Pancreas (tissue), 10 donors: Measurements from ENCODE around the gene IQSEC1. TPM values are rescaled to one million over a fixed set of nuclear protein-coding genes. Genes with fewer than 3 reads are reported as not detected.

Experiments
- ATAC-seq, 4 donors: fragments of 200-7000 bp; cut with Tn5 transposase; one replicate each; pipeline versions ENCODE4 v1.8.0 to v1.9.1; 2020; ENCODE audit warnings: mild to moderate bottlenecking in 4 of 4, moderate library complexity in 4 of 4
- DNase-seq, 6 donors: peaks; one replicate each; pipeline ENCODE4 v3.0.0-alpha.2; 2020
- FAIRE-seq: peaks from 2 replicates; lab custom pipeline; 2012; peaks lifted over from hg19 to GRCh38; lab: Jason Lieb, UNC
- H3K27ac ChIP-seq, 4 donors: fragments of 200-600 bp; sonication (generic); 1 replicate in 3 of 4; 2 replicates in 1 of 4; pipeline versions ENCODE4 v1.5.0 to v1.8.0; 2020
- H3K27me3 ChIP-seq, 4 donors: fragments of 200-600 bp; one replicate each; pipeline ENCODE4 v1.8.0; 2021
- H3K36me3 ChIP-seq, 3 donors: fragments of 200-600 bp; sonication (generic) in 1 of 3; one replicate each; pipeline versions ENCODE4 v1.5.0 to v1.8.0; 2020 to 2021
- H3K4me1 ChIP-seq, 3 donors: fragments of 200-600 bp; one replicate each; pipeline ENCODE4 v1.8.0; 2021
- H3K4me3 ChIP-seq, 4 donors: fragments of 200-600 bp; sonication (generic) in 2 of 4; one replicate each; pipeline versions ENCODE4 v1.5.0 to v1.8.0; 2020 to 2021
- H3K9me3 ChIP-seq, 4 donors: fragments of 200-600 bp; one replicate each; pipeline ENCODE4 v1.8.0; 2021
- WGBS, 2 donors: extraction: QIAGEN DNeasy Blood & Tissue Kit; methylation state at CpG; one replicate each; pipeline ENCODE4 v1.1.7; 2013; 5-methylcytosine and 5-hydroxymethylcytosine counted together
- intact Hi-C, 3 donors: fragments of 100-400 bp; cut with DNase I; formaldehyde crosslinking; loops; one replicate each; pipeline versions ENCODE4 v1.11.1 to v1.14.2; 2022
- polyA plus RNA-seq, 2 donors: library from polyadenylated mRNA; stranded (reverse); fragments of 200-250 nt; gene quantifications; one replicate each; pipeline ENCODE4 v1.2.3, GENCODE V29; 2013
- total RNA-seq, 6 donors: library from RNA; stranded (reverse); fragmentation: NEBNext Ultra II Directional in 4 of 6; extraction: Animal tissue kit (Norgen Biotek cat#: 25700) in 4 of 6; gene quantifications; one replicate each; pipeline versions ENCODE4 v1.2.1 to v1.2.4, GENCODE V29; 2021 to 2023
- TF ChIP-seq, protein P1 (sequence below), 4 donors: fragments of 200-600 bp; sonication (generic) in 3 of 4; IDR thresholded peaks; one replicate each; pipeline versions ENCODE4 v1.5.0 to v1.8.0; 2021; ENCODE audit warnings: antibody characterized with exemption in 4 of 4
- donor health status: healthy with polysubstance abuse.
- donor health status: DM: no; HTN: no; CAD: no; lungs with moderate emphysema.
- donor health status: DM: no; HTN: no; CAD: no.
- donor health status: control.
- donor health status: control.
- donor health status: Bipolar disorder and iron deficiency.
- donor health status: DM: yes; HTN: yes; CAD: no.
- donor health status: DM: no; HTN: no; CAD: no.
- donor health status: DM: no; HTN: no; CAD: no.
- donor health status: DM: yes; HTN: yes; CAD: no.

IQSEC1 gene
- total and polyA plus RNA-seq, 8 donors: 15.0 to 27.9 (median 23.1) TPM

DNA sequence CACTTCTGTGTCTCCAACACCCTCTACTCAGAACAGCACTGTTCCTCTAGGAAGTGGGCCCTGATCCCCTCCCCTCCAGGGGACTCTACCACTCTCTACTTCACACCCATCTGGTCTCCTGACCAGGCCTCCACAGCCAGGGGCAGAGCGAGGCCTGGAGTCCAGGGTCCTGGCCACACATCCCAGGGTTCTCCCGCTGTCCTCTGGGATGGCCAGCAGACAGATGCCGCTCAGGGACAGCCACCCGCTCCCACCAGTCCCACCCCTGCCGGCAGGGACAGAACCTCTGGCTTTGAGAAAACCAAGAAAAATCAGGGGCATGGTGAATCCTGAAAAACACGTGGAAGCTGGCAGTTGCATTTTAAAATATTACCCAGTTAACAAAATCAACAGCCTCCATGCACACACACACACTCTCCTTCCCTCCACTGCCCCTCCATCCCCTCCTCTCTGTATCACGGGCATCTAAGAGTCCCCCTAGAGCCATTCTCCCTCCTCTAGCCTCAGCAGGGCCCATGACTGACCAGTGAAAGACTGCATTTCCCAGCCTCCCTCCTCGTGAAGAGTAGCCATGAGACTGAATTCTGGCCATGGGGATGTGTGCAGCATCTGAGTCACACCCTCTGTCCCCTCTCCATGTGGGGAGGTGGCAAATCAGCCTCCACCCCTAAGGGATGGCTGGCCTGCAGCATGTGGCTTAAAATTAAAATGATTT is 32.1 kb upstream of the IQSEC1 start:
- Histone ChIP-seq H3K27ac (no peak overlapping the region), H3K4me3 (no peak overlapping the region), H3K9me3 (no peaks in the 10 kb centered on the region), H3K4me1 (no peaks in the 10 kb centered on the region), H3K36me3 (no peaks in the 10 kb centered on the region), H3K27me3 (no peaks in the 10 kb centered on the region)
- no peak for FAIRE-seq
- ATAC-seq: no peak
- 88 to 93% methylated on average over 8 of the region's 8 CpGs for WGBS, 2 donors
- peak in 2 of 6 donors; percentile 29 to 32 for DNase-seq
- TF ChIP-seq, protein P1, sequence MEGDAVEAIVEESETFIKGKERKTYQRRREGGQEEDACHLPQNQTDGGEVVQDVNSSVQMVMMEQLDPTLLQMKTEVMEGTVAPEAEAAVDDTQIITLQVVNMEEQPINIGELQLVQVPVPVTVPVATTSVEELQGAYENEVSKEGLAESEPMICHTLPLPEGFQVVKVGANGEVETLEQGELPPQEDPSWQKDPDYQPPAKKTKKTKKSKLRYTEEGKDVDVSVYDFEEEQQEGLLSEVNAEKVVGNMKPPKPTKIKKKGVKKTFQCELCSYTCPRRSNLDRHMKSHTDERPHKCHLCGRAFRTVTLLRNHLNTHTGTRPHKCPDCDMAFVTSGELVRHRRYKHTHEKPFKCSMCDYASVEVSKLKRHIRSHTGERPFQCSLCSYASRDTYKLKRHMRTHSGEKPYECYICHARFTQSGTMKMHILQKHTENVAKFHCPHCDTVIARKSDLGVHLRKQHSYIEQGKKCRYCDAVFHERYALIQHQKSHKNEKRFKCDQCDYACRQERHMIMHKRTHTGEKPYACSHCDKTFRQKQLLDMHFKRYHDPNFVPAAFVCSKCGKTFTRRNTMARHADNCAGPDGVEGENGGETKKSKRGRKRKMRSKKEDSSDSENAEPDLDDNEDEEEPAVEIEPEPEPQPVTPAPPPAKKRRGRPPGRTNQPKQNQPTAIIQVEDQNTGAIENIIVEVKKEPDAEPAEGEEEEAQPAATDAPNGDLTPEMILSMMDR (IDR thresholded peaks at IDR 0.05): no peak
- intact Hi-C loops: no loop called here

DNA sequence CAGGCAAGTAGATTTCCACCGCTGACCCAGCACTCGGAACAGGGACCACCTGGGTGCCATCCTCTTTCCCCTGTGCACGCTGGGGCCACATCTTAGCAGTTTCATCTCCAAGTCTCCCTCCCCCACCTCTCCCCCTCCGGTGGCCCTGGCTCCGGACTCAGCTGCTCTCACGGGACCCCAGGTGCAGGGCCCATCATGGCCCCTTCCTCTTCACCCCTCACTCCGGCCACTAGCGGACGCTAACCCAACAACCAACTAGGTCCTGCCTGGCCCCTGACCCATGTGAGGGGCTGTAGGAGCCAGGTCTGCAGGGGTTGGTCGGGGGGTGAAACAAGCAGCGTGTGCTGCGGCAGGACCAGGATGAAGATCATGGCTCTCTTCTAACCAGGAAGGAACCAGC is 31.3 kb upstream of the IQSEC1 start:
- Histone ChIP-seq H3K4me3 (no peak overlapping the region), H3K27me3 (no peaks in the 10 kb centered on the region), H3K36me3 (no peaks in the 10 kb centered on the region), H3K9me3 (no peaks in the 10 kb centered on the region), H3K4me1 (no peaks in the 10 kb centered on the region), H3K27ac (no peak overlapping the region)
- intact Hi-C loops: no loop called here
- ATAC-seq: no peak
- FAIRE-seq: no peak
- TF ChIP-seq, protein P1 (IDR thresholded peaks at IDR 0.05): no peak
- 89 to 91% methylated on average over 12 of the region's 12 CpGs for WGBS, 2 donors
- peak in 2 of 6 donors; percentile 36 to 55 for DNase-seq

DNA sequence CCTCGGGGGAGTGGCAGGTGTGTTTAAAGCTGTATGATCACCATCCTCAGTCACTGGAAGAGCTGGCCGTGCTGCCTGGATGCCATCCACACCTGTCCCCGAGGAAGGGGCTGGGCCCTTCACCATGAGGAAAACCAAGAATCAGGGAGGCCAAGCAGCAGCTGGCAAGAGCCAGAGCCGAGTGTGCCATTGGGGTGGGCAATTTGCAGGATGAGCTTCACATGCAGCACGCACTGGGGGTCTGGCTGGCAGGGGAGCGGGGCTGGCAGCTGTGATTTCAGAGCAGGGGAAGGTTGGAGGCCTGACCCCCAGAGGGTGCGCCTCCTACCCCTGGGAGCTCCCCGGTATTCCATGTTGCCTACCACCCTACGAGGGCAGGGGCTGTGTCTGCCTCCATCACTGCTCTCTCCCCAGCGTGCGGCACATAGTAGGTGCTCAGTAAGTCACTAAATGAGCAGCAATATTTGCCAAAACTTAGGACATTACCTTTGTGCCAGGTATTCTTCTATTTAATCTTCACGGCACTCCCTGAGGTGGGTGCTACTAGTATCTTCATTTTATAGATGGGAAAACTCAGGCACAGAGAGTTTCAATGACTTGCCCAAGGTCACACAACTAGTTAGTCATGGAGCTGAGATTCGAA is 30.3 kb upstream of the IQSEC1 start:
- 84 to 88% methylated on average over 13 of the region's 13 CpGs for WGBS, 2 donors
- no peaks in the 10 kb centered on the region for H3K9me3 ChIP-seq
- intact Hi-C loops: no loop called here
- ATAC-seq (no peak), DNase-seq (peak in 2 of 6 donors; percentile 36 to 51), FAIRE-seq (no peak)
- H3K4me3 ChIP-seq: no peak overlapping the region
- TF ChIP-seq, protein P1 (IDR thresholded peaks at IDR 0.05): no peak
- no peak overlapping the region for H3K27ac ChIP-seq
- H3K4me1 ChIP-seq: no peaks in the 10 kb centered on the region
- no peaks in the 10 kb centered on the region for H3K36me3 ChIP-seq
- no peaks in the 10 kb centered on the region for H3K27me3 ChIP-seq

DNA sequence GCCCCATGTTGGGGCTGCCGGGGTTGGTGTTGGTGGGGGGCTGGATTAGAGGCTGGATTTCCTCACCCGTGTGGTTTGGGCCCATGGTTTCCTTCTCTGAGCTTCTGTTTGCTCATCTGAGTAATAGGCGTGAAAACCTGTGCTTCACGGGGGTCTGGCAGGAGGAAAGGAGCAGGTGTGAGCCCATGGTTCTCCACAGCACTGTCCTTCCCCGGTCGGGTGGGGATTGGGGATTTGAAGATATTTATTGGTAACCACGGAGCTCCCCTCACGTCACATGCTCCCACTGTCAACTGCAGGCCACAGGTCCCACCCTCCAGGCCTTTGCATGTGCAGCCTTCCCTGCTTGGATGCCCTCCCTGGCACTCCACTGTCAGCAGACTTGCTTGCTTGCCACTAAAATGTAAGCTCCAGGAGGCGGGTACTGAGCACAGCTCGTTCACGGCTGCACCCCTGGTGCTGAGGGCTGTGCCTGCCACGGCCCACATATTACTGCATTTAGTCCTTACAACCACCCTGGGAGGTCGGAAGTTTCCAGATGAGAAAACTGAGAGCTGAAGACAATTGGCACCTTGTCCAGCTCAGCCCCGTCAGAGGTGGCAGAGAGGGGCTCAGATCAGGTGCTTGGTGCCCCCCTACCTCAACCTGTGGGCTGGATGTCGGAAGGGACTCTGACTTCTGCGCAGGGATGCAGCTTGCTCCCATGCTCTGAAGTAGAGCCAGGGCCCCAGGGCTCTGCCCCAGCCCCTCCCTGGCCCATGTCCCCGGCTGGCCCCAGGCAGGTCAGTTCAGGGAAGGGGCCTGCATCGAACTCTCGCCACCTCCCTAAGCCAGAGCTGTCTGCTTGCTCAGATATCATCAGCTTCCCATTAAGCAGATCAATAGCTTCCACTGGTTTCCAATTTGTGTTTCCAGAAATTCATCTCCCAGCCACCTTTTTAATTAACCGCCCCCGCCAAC is 29.4 kb upstream of the IQSEC1 start:
- TF ChIP-seq, protein P1 (IDR thresholded peaks at IDR 0.05): no peak
- Histone ChIP-seq H3K27ac (no peak overlapping the region), H3K4me3 (no peak overlapping the region), H3K36me3 (no peaks in the 10 kb centered on the region), H3K27me3 (no peaks in the 10 kb centered on the region), H3K9me3 (no peaks in the 10 kb centered on the region), H3K4me1 (no peaks in the 10 kb centered on the region)
- ATAC-seq: peak in 1 of 4 donors; percentile 43
- 82% methylated on average over 21 of the region's 21 CpGs for WGBS, 2 donors
- intact Hi-C loops: no loop called here
- DNase-seq: peak in 1 of 6 donors; percentile 48
- FAIRE-seq: no peak
